ENCODE data around the gene CDR2L.
"Not testable (repeated sequence)": the region's sequence is repeated elsewhere in the genome, so short reads cannot be mapped to it uniquely, and the experiment has no call there.

CDR2L gene

DNA sequence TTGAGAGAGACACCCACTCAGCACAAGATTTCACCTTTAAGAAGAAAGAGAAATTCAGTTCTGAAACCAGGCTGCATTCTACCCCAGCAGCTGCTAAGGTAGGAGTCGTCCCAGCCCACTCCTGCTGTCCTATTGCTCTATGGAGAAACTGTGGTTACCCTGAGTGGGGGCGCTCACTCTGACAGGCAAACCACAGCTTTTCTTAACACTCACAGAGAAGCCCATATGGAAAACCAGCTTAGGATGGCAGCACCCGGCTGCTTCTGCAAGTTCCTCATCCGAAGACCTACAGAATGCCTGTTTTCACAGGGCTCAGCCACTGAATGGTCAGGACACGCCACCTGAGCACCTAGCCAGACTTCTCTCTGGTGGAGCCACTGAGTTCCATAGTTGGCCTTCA lies 51.8 kb downstream of the CDR2L start:
- DNase-seq (ENCODE audit: low read depth, low spot score) = no peak

DNA sequence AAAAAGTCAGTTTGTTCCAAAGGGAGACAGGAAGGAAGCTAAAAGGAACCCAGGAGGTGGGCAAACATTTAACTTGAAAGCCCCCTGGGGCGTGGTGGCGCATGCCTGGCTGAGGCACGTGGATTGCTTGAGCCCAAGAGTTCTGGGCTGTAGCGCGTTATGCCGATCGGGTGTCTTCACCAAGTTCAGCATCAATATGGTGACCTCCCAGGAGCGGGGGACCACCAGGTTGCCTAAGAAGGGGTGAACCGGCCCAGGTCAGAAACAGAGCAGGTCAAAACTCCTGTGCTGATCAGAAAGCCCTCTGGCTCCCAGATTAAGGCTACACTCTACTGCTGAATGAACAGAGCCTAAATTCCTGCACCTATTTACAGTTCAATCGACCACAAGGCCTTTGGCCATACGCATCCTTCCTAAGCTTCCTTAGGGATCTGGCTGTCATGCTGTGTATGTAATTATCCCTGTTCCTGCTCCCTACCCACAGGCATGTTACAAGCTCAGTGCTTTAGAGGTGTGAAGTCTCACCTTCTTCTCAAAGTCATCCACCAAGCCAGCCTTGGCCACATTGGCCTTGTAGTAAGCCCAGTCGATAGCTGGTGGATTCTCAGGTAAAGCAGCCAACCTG lies 54.3 kb downstream of the CDR2L start:
- no peak for DNase-seq (ENCODE audit: low read depth, low spot score)

DNA sequence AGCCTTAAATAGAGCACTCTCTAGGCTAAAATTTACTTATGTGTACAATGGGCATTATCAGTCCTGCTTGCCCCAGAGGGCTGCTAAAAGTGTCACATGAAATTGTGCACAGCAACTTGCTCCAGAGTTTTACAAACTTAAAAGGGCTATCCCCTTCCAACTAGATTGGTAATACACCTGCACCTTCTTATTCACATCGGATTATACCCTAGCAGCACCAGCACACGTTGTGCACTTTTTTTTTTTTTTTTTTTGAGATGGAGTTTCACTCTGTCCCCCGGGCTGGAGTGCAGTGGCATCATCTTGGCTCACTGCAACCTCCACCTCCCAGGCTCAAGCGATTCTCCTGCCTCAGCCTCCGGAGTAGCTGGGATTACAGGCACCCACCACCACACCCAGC lies 56.4 kb downstream of the CDR2L start:
- DNase-seq (ENCODE audit: low read depth, low spot score) = not testable (repeated sequence)

DNA sequence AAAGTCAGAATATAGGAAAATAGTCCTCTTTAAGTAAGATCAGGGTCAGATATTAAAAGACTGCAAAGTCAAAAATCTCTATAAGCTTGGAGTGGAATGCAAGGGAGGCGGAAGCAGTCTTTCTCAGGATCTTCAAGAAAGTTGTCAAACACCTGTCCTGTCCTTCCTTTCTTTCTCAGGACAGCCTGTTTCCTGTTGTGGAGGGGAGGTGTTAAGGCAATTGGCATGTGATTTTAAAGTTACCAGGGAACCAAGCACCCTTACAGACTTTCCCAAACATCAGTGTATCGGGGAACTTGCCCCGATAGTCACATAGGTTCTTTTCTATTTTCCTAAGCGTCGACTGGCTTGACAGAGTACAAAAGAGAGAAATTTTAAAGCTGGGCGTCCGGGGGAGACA lies 57.3 kb downstream of the CDR2L start:
- DNase-seq (ENCODE audit: low read depth, low spot score) = no peak

GRCh38 chr17:75045946-75046406 lies 58.5 kb downstream of the CDR2L start:
- DNase-seq (ENCODE audit: low read depth, low spot score) = not testable (repeated sequence)

GRCh38 chr17:75046407-75047289 lies 59.2 kb downstream of the CDR2L start, which contains the start of the genes ATP5PD and KCTD2:
Gene ATP5PD (minus strand): TSS chr17:75046969. CDS start chr17:75042650, 4,319 bp downstream.
Gene KCTD2 (plus strand): TSS chr17:75047225. CDS start chr17:75047251, 26 bp downstream.
- DNase-seq (ENCODE audit: low read depth, low spot score) = peak; percentile 99

GRCh38 chr17:75047398-75048098 lies 60.1 kb downstream of the CDR2L start:
- peak; percentile 31 for DNase-seq (ENCODE audit: low read depth, low spot score)

DNA sequence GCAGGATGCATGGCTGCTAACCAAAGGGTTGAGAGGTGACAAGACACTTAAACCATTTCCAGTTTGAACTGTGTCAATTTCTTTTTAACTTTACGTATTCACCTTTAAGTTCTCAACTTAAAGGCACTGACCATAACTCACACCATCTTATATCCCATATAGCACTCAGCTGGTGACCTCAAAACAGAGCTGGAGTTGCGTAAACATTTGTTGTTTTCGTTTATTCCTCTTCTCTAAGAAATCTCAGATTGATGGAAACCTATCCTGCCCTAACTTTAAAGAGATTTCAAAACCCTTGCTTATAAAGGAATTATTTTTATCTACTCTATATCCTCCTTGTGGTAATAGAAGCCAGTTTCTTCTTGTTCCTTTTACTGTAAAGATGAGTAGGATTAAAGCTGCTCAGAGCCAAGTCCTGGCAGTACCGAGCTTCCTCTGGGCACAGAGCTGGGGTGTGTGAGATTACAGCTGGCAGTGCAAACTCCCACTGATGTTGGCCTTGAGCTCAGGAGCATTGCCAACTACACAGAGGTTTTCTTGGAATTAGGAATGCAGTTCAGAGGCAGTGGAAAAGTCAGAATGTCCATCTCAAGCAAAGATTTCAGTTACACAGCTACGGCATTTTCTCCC lies 60.9 kb downstream of the CDR2L start:
- peak; percentile 70 for DNase-seq (ENCODE audit: low read depth, low spot score)

- no peak for DNase-seq (ENCODE audit: low read depth, low spot score)
Observed at GRCh38 chr17:75049057-75049456, 61.6 kb downstream of the CDR2L start.

DNA sequence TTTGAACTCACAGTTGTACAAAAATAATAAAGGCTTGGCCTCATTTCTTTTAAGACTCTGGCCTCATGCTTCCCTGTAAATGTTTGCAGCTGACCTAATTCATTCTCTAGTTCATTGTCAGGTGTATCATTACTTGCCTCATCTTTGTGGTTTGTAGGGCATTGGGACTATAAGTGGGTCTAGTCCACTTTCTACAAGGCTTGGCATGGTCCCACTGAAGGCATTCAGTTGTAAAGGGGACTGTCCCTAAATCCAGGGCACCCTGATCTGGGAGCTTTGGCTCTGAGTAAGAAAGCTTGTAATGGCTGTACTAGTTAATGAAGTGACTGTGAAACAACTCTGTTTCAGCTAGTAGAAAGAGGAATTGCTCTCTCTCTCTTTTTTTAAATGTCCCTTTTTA lies 62.3 kb downstream of the CDR2L start:
- no peak for DNase-seq (ENCODE audit: low read depth, low spot score)

GRCh38 chr17:75051941-75052340 lies 64.5 kb downstream of the CDR2L start:
- no peak for DNase-seq (ENCODE audit: low read depth, low spot score)

Measured in astrocyte of the hippocampus (primary cell).